DMS153 (cell line): ENCODE results near the gene UQCRC1.
A peak's percentile ranks its signal among the peaks of the same experiment; 100 is the strongest.

Source experiments
- DNase-seq: peaks from one replicate; lab custom pipeline; 2025; lab: John Stamatoyannopoulos, UW

Gene UQCRC1

DNA sequence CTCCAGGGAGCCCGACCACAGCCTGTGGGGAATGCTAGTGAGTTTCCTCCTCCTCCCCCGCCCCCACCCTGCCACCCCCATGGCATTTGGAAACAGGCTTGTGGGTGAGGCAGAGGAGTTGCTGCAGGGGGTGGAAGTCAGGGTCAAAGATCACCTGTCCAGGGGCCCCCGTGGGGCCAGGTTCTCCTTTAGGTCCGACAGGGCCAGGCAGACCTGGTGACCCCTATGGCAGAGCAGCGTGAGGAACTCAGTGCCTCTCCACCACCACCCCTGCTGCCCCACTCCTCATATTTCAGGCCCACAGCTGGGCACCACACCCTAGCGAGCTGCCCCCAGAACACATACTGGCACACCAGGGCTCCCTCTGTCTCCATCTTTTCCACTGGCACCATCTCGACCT is 36.9 kb downstream of the UQCRC1 start:
- DNase-seq = no peak

DNA sequence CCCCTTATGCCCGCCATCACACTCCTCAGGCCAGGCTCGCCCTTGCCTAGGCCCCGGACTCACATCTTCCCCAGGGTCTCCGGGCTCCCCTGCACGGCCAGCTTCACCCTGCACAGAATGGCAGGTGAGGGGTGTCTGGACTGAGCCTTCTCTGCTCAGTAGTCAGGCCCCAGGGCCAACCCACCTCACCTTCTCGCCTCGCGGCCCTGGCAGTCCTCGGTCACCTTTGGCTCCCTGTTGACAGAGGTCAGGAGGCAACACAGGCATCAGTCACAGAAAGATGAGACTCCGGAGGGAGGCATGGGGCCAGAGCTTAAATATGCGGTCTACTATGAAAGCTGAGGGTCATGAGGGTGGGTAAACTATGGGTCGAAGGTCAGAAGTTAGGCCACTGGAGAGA is 37.5 kb downstream of the UQCRC1 start:
- DNase-seq = no peak

DNA sequence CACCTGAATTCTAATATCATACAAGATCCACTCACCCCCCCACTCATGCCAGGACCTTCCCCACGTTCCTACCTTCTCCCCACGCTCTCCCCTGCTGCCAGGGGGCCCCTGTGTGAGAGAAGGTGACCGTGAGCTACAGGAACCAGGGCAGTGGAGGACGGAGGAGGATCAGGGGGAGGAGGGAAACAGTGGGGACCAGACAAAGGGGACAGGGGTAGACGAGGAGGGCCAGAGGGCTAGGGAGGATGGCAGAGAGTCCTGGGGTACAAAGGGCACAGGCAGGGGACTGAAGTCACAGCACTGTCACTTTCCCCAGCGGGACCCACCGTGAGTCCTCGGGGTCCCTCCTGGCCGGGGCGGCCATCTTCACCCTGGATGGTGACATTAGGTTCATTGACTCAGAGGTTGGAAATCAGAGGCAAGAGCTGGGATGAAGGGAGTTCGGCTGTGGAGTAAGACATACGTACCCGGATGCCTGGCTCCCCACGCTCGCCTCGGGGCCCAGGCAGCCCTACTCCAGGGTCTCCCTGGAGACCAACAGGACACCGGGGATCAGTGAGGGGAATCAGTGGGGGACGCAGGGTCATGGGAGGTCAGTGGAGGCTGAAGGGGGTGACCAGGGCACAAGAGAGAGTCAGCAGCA is 39.5 kb downstream of the UQCRC1 start:
- DNase-seq = no peak

DNA sequence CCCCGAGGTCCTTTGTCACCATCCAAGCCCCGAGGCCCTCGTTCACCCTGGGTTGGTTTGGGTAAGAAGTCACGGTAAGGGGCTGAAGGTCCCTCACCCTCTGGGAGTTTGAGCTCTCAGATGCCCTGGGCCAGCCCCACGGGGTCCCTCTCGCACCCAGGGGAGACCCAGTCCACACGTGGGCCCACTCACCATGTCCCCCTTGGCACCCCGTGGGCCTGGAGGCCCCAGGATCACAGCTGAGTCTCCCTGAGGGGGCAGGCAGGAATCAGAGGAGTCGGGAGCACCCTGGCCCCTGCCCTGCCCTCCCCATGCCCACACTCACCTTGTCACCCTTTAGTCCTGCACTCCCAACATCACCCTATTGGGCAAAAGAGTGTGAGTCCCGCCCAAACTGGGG is 40.0 kb downstream of the UQCRC1 start:
- no peak for DNase-seq

DNA sequence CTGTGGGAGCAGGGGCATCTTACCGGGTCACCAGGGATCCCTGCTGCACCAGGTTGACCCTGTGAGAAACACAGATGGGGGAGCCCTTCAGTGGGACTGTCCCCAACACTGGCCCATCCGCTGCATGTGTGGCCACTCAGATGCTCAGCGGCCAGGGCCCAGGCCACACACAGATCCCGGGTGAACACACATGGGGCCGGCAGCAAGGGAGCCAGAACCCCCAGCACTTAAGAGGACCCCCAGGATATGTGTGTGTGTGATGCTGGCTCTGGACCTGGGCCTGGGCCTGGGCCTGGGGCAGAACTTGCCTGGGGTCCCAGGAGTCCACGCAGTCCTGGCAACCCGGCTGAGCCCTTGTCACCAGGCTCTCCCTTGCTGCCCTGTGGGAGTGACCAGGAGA is 41.0 kb downstream of the UQCRC1 start:
- DNase-seq = no peak

DNA sequence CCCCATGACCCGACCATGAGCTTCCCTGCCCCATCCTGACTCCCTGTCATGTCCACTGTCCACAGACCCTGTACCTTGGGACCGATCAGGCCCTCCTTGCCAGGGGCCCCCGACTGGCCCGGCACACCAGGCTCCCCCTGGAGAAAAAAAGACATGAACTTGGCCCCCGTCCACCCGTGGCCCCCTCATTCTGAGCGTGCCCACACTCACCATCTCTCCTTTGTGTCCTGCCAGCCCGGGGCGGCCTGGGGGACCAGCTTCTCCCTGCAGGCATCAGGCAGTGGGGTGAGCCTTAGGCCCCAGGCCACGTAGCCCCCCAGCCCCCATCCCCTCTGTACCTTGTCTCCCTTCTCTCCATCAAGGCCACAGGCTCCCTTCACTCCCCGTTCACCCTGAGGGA is 41.9 kb downstream of the UQCRC1 start:
- no peak for DNase-seq

DNA sequence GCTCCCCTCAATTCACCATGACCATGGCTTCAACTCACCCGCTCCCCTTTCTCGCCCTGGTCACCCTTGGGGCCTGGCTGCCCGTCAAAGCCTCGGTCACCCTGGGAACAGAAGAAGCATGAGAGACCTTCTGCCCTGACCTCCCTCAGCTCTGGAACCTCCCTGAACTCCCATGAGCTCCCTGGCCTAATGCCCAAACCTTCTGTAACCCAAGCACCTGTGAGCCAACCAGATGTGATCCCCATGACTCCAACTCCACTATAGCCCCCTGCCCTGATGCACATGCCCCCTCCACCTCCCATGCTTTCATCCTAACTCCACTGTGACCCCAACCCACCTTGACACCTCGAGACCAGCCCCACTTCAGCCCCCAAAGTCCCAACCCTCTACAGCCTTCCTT is 42.4 kb downstream of the UQCRC1 start:
- no peak for DNase-seq

DNA sequence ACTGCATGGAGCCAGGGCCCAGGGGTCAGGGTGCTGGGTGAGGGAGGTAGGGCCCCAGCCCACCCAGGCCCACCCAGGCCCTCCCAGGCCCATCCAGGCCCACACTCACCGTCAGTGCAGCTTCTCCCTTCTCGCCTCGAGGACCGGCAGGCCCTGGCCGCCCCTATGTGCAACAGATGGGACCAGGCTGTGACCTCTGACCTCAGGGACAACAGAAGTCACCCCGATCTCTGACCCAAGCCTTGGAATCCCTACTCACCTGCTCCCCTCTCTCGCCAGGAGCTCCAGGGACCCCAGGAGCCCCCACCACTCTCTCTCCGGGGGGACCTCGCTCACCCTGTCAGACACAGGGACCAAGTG is 43.1 kb downstream of the UQCRC1 start:
- DNase-seq = no peak

DNA sequence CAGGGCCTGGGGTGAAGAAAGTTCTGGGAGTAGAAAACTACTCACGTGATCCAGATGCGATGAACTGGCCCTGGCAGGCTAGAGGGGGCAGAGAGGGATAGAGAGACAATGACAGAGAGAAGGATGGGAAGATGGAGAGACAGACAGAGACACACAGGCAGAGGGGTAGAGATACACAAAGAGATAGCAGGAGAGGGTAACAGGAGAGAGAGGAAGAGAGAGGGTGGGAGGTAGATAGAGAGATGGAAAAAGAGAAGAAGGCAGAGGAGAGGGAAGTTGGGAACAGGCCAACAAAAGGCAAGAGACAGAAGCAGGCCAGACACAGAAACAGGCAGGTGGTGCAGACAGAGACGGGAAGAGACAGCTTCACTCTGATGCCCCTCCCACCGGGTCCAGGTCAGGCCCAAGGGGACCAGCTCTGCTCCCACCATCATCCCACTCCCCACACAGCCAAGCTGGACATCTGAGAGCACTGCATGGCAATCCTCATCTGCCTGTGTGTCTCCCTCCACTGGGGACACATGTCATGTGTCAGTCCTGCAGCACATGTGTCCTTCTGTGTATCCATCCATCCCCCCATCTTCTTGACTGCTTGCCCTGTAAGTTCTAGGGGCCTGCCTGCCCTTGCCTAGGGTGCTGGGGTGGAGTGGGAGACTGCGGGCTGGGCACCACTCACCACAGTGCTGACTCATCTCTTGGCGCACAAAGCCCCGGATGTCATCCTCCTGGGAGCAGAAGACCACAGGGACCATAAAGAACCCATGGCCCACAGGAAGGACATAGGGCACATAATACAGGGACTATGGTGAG is 43.6 kb downstream of the UQCRC1 start:
- DNase-seq = no peak

DNA sequence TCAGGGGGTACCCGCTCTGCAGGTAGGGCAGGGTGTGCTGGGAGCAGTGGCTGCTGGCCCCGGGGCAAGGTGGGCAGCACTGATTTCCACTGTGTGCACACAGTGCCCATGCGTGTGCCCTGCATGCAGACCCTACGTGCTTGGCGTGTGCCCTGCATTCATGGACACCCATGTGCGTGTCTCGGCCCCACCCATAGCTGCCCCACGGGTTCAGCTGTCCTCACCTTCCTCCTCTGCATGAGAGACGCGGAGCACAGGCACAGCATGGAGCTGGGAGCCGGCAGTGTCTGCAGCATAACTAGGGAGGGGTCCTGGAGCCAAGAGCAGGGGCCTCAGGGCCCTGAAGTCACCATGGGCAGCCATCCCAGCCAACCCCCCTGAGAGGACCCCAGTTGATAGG is 44.3 kb downstream of the UQCRC1 start:
- DNase-seq = no peak

DNA sequence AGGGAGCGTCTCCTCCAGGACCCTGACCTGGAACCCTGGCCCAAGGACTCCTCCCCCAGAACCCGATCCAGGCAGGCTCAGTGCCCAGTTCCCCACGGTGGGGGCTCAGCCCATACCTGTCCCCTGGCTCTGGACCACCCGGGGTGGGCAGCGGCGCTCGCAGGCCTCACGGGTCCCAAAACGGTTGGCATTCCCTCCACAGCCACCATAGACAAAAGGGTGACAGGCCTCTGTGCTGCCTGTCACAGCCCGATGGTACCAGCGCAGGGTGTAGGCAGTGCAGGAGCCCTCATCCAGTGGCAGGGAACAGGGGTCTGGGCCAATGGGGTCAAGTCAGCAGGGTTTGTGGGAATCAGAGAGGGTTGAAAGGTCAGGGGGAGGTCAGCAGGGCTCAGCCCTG is 44.8 kb downstream of the UQCRC1 start:
- DNase-seq = no peak

DNA sequence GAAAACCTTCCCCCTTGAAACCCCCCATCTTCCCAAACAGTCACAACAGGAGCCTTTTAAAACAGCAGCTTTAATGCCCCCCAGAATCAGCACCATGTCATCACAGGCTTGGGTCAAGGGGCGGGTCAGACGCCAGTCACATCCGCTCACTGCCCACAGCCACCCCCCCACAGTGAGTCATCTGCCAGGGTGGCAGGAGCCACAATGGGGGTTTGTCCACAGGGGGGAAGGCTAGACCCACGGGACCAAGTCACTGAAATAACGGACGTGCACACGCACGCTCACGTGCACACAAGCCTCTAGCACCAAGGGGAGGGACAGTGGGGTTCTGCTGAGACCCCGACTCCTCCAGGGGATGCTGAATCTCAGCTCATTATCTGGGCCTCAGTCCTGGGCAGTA is 45.4 kb downstream of the UQCRC1 start:
- no peak for DNase-seq

DNA sequence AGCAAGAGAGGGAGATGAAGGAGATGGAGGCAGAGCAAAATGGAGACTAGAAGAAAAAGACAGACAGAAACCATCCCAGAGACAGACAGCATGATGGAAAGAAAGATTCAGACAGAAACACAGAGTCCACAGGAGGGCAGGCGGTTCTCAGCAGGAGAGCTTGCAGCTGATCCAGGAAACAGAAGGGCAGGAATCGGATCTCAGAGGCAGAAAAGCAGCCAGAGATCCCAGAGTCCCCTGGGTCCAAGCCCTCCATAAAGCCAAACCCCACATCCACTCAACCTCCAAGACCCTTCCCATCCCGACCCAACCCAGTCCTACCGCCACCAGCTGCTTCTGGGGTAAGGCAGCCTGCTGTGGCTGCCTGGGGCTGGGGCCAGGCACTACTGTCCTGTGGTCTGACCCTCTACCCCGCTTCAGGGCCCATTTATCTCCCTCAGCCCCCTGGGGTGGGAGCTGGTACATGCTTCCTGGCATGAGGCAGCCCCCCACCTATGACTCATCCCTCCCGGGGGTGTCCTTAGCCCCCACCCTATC is 46.0 kb downstream of the UQCRC1 start, which contains the start of gene UCN2:
TSS of gene UCN2 (minus strand) at position 400 of the 537 bp plus-strand sequence. CDS start 657 bp downstream, outside the sequence.
- no peak for DNase-seq

DNA sequence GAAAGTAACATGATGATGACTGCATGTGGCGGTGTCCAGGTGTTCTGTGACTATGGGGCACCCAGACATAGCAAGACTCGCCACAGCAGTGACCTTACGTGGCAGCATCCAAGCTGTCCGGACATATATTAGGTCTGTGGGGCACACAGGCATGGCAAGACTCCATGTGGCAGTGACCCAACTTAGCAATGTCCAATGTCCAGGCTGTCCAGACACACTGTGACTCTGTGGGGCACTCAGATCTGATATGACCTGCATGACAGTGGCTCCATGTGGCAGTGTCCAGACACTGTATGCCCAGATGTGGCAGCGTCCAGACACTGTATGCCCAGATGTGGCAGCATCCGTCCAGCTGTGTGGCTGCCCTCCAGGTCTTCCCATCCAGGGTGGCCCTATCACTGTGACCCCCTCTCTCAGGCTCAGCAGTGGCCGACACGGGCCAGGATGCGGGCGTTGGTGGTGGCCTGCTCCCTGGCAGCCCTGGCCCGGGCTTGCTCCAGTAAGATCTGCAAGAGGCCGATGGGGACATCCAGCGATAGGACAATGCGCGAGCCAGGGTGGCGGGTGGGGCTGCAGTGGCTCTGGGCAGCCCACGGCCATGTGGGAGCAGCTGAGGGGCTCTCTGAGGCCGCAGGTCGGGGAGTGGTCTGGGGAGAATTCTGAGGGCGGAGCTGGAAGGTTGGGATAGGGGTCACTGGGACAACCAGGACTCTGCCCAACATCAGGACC is 46.9 kb downstream of the UQCRC1 start:
- DNase-seq = no peak

DNA sequence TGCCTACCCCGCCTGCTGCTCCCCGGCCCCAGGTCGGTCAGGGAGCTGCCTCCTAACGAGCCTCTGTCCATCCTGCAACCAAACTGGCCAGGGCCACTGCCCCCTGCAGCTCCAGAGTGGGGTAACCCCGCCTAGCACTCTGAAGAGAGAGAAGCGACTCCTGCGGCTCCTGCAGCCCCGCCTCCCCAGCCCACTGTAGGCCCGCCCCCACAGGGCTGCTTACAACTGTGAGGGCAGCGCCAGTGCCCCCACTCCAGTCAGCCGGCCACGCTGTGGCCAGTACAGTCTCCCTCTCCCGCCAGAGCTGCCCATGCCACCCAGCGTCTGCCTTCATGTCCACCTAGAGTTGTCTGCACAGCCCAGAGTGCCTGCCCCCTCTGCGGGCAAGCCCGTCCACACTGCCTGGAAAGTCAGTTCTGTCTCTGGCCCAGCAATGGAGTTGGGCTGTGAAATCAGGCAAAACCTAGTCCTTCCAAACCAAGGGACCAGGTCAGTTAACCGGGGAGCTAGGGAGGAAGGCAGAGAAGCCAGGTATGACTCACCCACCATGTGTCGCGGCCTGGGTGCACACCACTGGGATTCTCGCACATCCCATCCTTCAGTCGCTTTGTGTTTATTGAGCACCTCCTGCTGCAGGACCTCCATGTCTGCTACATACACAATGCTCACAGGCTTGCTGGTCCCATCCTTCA is 48.3 kb downstream of the UQCRC1 start:
- no peak for DNase-seq

DNA sequence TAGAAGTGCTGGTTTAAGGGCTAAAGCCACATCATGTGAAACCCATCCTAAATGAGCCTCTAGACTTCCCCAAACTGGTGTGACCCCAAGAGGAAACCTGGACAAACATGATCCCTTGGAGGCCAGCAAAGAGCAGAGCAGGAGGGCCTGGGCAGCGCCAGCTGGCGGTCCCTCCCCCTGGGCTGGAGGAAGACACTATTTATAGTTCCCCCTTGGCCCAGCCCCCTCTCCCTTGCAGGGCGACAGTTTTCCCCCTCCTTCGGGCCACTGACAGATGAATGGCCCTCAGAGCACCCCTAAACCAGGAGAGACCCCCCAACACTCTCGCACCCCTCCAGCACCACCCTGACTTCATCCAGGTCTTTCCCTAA is 48.8 kb downstream of the UQCRC1 start:
- no peak for DNase-seq

DNA sequence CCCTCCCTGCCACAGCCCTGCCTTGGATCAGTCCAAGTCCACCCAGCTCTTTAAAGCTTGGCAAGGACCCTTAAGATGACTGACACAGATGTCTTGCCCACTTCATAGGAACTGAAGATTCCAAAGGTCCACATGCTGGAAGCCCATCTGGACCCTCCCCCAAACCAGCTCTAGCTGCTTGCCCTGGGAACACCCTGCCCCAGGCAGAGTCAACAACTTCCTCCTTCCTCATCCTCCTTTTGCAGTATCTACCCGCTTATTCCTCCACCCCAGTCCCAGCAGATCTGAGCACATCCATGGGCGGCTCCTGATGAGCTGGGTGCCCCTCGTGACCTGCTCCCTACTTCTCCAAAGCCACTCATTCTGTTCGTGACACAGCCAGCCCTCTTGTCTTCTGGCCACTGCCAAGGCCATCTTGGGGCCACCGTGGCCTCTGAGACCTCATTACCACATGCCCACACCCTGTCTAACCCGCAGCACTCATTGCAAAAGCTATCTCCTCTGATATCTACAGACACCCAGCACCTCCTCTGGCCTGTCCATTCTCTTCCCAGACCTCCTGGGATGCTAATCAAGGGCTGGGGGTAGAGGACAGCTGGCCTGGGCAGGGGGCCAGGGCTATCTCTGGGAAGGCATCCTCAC is 50.8 kb downstream of the UQCRC1 start:
- DNase-seq = no peak

DNA sequence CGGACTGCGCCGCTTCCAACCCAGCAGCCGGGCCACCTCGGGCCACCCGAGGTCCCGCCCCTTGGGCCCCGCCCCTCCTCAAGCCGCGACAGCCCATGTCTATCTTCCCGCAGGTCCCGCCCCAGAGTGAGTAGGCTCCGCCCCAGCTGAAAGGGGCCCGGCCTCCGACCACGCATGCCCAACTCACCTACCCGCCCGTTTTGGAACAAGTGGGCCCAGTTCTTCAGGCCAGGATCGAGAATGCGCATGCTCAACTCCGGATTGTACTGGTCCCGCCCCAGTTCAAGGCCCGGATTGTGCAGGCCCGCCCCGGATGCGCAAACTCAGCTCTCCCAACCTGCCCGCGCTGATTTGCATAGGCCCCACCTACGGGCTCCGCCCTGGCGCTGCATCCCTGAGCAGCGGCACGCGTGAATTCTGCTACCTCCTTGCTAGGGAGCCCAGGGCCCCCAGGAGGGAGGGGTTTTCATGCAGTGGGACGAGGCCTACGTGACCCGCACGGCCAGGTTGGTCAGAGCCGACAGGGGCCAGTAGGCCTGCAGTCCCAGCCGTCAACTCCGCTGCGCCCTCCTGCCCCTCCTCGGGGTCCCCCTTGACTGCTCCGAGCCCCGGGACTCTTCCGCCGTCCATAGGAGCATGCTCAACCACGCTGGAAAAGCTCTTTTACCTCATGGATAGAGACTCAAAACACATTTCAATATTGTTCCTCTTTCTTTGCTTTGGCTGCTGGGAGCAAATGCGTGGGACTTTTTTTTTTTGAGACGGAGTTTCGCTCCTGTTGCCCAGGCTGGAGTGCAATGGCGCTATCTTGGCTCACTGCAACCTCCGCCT is 52.4 kb downstream of the UQCRC1 start, which contains the start of gene PFKFB4:
TSS of gene PFKFB4 (minus strand) at position 8 of the 831 bp plus-strand sequence. CDS start 26 bp downstream, outside the sequence.
- DNase-seq = peak; percentile 94

DNA sequence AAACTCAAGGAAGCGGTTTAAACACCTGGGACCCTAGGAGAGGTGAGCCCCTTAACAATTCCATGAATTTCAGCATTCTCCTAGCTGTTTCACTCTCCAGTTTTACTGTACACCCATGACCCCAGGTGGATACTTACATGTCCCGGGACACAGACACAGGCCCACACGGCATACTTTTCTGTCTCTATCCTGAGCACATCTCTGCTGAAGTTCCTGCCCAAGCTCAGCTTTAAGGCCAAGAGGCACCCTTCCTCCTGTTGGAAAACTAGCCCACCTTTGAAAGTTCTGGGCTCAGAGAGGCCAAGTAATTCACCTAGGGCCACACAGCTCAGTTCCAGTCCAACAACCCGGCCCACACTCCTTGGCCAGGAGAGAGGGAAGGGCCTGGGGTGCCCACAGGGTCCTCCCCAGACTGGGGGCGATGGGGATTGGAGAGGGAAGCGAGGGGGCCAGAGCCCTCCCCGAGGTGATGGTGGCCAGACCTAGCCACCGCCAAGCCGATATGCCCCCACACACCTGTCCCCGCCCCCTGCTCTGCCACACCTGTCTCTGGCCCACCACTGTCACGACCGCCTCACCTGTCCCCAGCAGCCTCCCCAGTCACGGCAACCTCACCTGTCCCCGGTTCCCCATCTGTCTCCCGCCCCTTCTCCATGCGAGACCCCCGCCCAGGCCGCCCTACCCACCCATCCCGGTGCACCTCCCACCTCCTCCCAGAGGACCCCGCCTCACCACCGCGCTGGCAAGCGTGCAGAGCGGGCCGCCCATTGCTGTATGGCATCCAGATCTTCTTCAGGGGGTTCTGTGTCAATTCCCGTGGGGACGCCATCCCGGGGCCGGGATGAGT is 53.3 kb downstream of the UQCRC1 start:
- no peak for DNase-seq
